ENCODE results near the gene FRMD4A.
"Not testable (repeated sequence)": the region's sequence is repeated elsewhere in the genome, so short reads cannot be mapped to it uniquely, and the experiment has no call there.

The FRMD4A gene

DNA sequence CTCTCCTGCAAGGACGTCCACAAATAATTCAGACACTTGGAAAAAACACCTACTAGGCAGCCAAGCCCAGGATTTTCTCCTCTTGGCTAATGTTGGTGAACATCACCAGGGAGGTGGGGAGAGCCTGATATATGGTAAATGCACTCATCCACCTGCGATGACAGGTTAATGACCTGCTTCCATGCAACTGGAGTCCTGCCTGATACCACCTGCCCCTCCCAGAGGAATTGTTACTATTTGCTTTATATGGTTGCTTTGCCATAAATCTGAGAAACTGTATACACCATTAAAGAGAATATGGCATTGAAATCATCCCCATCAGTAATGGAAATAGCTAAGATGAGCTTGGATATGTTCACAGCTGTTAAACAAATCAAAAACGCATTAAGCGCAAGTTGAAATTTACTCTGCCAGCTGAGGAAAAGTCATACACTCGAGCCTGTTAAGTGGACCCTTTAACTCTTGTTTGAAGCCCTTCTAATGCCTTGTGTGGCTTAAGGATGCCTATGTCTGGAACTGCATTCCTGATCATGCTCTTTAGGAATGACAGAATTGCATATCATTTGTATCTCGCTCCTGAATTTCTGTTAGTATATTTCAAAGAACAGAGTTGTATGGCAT lies 535.6 kb downstream of the FRMD4A start:
- no peak for DNase-seq (ENCODE audit: low read depth, low spot score)

DNA sequence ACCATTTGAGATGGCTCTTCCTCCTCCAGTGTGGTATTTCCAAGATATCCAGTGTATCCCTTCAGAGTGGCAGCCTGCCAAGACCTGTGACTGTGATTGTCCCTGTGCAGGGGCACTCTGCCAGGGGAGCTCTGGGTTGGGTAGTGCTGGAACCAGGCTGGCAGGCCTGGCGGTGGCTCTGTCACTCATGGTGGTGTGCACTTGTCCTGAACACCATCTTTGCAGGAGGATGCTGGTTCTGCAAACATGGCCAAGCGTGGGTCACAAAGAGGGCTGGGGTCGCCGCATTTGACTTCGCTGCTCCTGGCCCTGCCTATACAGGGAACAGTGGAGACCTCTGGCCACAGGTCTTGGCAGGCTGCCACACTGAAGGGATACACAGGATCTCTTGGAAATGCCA lies 538.7 kb downstream of the FRMD4A start:
- DNase-seq (ENCODE audit: low read depth, low spot score), result no peak

DNA sequence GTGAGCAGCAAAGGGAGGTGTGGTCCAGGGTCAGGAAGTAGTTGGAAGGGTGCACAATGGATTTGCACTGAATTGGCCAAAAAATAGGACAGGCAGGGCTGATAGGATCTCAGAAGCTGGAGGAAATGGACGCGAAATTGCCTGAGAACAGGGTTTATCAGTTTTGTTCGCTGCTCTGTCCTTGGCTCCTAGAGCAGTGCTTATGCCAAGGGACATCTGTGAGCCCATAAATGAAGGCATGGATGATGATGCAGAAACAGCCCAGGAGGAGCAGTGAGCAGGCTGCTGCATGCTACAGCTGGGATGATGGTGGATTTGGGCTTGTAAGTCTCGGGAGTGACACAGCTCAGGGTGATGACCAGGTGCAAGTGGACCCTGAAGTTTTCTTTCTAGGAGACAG lies 539.2 kb downstream of the FRMD4A start:
- DNase-seq (ENCODE audit: low read depth, low spot score), result no peak

DNA sequence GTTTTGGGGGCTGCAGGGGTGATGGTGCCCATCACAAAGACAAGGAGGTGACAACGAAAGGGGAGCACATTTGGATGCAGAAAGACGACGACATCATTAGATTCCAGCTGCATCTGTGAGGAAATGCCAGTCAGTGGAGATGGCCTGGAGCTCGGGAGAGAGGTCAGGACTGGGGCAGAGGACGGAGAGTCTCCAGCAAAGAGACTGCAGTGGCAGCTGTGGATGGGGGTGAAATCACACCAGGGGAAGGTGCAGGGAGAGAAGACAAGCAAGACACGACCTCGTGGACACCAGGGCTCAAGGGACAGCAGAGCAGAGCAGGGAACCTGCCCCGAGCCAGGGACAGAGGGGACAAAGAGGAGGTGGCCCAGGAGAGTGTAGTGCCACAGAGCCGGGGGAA lies 540.5 kb downstream of the FRMD4A start:
- DNase-seq (ENCODE audit: low read depth, low spot score), result no peak

DNA sequence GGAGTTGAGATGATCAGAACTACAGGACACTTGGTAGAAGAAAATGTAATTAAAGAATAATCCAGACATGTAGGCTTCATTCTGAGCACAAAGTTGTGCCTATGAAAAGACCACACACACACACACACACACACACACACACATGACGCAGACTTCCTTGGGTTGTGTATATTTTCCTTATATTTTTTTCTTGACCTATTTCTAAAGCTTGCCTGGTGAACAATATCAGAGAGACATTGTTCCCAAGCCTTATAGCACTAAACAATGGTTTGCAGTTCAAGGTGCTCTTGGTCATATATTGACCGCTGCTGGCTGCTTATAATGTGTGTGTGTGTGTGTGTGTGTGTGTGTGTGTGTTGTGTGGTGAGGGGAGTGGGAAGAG lies 541.3 kb downstream of the FRMD4A start:
- no peak for DNase-seq (ENCODE audit: low read depth, low spot score)

DNA sequence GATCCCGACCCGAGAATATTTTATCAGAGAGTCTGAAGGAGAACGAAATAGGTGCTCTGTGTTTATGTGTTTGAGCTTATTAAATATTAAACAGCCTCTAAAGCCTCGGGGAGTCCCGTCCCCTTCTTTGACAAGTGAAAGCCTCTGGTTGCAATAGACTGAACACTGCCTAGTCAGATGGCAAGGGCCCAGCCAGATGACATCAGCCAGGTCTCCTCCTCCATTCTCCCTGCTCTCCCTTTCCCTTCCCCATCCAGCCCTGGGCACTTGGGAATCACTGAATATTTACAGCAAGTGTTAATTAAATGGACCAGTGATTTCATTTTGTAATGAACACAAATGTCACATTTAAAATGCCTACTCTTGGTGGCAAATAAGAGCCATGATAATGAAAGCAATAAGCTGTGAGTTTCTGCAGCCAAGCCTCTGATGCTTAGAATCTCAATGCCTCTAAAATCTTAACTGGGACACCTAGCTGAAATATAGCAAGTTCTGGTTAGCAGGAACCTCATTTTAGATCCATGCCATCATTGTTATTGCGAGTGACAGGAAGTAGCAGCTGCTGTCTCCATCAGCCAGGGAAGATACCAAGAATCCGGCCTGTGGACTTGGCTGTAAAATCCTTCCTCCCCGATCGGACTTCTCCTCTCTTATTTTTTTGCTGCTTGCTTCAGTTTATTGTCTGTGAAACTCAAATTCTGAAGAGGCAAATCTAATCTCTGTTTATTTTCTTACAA lies 541.8 kb downstream of the FRMD4A start:
- DNase-seq (ENCODE audit: low read depth, low spot score), result peak; percentile 76

DNA sequence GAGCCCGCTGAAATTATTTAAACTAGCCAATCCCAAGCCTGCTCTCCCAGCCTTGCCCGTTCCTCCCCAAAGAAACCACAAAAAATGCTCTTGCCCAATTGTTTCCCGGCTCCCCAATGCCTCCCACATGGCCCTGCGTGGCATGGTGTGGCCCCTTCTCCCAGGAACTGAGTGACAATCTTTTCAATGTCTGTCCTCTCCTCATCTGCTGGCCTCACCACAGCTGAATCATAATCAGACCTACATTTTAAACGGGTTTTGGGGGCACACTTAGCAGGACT lies 542.5 kb downstream of the FRMD4A start:
- peak; percentile 36 for DNase-seq (ENCODE audit: low read depth, low spot score)

DNA sequence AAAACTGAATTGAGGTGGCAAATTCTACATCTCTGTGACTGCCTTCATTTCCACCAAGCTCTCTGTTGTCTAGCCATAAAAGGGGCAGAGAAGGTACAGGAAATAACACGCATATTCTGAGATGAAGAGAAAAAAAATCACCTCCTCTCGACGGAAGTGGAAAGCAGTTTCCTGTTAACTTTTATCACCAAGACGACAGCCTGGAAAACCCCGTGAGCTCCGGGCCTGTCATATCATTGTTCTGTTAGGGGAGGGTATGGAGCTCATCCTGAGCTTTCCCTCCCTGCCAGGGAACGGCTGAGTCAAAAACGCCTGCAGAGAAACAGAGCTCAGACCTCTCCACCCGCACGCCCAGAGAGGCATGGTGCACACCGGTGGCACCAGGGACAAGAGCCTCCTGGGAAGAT lies 543.7 kb downstream of the FRMD4A start:
- no peak for DNase-seq (ENCODE audit: low read depth, low spot score)

DNA sequence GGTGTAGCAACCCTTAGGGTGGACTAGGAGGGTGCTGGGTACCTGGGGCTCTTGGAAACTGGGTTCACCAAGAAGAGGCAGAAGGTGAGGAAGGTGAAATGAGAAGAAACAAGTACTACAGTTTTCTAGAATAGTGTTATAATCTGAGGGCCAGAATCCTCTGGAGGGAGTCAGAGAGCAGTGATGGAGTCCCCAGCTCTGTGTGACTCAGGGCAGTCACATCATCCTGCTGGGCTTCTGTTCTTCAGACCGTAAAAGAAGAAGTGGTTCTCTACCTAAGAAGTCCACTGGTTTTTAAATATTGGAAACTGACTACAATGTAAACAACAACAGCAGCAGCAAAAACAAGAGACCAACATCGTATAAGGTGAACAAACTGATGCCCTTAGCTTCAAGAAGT lies 546.7 kb downstream of the FRMD4A start:
- DNase-seq (ENCODE audit: low read depth, low spot score), result peak; percentile 51

DNA sequence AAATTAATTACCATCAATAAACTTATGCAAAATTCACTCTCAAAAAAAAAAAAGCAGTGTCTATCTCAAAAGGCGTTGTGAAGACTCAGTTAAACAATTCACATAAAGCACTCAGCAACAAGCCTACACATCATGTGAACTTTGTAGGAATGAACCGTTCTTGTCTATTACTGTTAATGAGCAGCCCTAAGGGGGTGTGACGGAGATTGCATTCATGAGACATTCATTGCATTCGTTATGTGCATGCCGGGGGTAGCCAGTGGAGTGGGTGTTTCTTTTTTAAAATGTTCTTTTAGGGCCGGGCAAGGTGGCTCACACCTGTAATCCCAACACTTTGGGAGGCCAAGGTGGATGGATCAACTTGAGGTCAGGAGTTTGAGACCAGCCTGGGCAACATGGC lies 551.0 kb downstream of the FRMD4A start:
- DNase-seq (ENCODE audit: low read depth, low spot score), result no peak

DNA sequence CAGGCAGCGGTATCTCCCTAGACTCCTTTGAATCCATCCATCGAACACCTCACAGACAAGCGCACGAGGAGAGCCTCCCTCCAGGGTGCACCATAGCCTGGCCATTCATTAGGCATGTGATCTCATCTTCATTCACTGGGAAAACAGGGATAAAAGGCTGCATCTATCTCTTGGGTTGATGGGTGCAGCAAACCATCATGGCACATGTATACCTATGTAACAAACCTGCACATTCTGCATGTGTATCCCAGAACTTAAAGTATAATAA lies 552.1 kb downstream of the FRMD4A start:
- DNase-seq (ENCODE audit: low read depth, low spot score), result not testable (repeated sequence)

DNA sequence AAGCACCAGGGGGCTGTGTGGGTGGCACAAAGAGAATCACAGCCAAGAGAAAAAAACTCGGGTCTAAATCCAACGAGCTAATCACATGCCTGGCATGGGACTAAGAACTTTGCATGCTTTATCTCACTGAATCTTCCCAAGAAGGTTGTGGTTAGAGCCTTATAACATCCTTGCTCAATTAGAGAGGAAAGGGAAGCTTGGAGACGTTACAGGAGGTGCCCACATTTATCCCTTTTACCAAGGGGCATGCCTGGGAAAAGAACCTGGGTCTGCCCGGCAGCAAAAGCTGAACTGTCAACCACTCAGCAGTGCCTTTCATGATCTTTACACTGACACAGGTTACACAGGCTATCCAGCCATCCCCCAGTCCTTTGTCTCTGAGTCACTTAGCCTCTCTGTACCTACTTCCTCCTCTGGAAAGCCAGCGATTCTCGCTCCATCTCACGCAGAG lies 553.8 kb downstream of the FRMD4A start:
- DNase-seq (ENCODE audit: low read depth, low spot score), result no peak

DNA sequence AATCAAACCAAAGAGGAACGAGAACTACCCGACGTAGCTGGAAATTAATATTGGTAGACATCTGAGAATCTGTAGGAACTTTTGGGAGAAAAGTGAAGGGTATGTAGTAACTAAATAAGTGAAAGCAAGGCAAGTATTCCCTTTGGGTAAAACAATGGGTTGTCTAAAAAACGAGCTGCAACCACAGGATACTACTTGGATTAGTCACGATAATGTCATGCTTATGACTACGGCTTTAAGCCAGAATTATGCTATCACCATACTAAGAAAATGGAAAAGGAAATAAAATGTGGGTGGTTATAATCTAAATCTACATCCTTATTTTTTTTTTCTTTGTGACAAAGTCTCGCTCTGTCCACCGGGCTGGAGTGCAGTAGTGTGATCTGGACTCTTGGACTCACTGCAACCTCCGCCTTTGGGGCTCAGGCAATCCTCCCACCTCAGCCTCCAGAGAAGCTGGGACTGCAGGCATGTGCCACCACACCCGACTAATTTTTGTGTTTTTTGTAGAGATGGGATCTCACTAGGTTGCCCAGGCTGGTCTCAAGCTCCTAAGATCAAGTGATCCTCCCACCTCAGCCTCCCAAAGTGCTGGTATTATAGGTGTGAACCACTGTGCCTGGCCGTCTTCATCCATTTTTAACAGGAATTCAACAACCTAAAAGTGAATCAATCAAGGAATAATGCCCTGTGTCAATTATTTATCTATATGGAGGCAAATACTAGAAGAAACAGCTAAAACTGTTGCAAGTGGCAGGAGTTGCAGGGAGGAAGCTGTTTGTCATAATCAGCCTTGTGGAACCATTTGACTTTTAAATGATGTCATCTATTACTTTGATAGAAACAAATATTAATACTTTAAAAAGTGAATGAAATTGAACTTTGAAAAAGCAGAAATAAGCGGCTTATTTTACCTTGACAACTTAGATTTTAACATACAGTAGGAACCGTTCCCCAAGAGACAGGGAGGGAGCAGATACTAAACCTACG lies 554.6 kb downstream of the FRMD4A start:
- peak; percentile 50 for DNase-seq (ENCODE audit: low read depth, low spot score)

DNA sequence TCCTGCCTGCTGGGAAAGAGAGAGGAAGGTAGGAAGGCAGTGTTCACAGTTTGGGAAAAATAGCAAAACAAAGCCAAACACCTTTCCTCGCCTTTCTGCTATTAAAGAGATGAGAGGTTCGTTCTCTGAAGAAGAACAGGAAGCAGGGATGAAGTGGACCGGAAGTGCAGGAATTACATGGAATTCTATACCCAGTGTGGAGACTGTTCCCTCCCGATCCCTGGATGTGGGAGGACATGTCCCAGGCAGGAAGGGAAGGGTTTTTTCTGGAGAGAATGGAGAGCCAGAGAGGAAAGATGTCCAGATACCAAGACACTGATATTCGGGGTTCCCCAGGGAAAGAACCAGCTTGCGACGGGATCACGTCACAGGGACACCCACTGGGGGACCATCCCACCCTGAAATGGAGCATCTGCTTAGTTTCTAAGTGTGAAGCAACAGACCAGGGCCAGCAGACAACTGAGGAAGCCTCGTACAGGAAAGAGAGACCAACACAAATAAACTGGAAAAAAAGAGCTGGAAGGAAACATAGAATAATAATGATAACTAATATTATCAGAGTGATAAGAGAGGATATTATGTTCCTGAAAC lies 556.3 kb downstream of the FRMD4A start:
- DNase-seq (ENCODE audit: low read depth, low spot score), result no peak

DNA sequence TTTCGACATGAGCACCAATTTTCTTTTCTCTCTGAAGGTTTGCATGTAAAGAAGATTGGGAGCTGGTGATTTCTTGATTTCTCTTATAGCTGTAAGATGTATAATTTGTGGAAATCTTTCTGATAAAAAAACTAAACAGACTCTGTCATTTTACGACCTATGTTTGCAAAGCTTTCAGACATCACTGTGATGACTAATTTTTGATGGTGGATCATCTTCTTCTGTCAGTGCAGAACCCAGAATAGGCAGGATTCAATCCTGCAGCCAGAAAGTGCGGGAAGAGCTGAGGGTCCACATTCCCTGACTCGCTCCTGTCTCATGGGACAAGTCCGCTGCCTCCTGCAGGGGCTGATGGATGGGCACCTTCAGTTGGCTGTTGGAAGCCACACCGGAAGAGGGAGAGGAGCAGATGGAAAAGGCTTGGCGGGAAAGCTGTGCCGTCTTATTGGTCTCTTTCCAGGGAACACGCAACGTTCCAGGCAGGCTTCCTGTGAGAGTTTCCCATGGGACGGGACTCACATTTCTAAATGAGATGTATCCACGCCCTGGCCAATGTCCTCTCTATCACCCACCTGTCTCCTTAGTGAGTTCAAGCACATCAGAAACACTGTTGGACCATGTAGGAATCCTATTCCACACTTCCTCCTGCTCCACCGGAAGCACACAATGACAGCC lies 557.1 kb downstream of the FRMD4A start:
- DNase-seq (ENCODE audit: low read depth, low spot score), result no peak

DNA sequence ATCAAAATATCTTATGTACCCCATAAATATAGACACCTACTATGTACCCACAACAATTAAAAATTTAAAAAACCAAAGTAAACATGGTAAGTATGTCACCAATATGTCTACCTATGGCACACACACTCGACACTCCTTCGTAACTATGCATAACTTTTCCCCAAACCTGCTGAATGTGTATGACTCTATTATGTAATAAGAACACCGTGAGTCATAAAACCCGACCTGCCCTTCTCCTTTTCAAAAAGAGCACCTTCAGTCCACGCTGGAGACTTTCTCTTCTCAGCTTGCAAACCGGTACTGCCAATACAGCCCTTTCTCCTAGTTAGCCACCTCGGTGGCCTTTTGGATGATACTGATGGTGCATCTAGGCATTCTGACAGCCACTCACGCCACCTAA lies 557.7 kb downstream of the FRMD4A start:
- no peak for DNase-seq (ENCODE audit: low read depth, low spot score)

DNA sequence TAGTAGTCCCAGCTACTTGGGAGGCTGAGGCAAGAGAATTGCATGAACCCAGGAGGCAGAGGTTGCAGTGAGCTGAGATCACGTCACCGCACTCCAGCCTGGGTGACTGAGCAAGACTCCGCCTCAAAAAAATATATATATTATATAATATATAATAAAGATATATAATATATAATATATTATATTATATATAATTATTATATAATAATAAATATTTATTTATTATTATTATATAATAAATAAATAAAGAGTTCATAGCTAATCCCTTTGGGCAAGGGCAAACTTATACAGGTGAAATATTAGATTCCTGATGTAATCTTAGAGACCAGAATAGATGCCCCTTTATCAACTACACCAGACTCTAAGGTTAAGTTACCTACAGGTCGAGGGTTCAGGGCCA lies 558.7 kb downstream of the FRMD4A start:
- no peak for DNase-seq (ENCODE audit: low read depth, low spot score)

DNA sequence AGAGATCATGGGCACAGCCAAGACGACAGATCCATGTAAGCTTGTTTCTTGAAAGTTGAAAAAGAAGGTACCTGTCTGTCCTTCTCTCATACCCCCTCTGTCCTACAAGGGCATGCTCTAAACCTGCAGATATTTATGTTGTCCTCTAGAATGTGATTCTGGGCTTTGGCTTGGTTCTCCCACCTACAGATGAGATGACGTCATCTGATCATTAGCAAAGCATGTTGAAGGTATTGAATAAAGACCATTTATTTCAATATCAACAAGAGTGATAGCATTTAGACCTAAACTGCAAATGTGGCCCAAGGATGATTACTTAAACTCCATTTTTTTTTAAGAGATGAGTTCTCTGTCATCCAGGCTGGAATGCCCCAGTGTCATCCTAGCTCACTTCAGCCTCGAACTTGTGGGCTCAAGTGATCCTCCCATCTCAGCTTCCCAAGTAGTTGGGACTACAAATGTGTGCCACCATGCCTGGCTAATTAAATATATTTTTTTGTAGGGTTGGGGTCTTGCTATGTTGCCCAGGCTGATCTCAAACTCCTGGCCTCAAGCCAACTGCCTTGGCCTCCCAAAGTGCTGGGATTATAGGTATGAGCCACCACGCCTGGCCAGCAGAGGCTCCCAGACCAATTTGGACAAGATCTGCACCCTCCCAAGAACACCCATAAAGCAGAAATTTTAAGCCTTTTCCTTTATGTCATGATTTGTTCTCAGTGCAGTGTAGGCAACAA lies 559.8 kb downstream of the FRMD4A start:
- DNase-seq (ENCODE audit: low read depth, low spot score), result no peak

DNA sequence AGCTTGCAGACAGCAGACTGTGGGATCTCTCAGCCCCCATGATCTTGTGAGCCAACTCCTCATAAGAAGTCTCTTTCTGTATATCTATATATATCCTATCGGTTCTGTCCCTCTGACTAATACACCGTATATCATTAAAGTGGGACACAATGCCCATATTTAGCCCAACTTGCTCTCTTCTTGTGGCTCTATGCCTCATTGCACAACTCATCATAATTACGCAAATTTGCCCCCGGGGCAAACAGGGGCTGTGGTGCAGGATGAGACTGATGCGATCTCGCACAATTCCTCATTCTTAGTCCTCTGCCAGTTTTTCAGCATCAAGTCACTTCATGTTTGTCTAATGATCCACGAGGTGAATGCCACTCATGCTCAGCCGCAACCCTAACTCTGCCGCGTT lies 560.8 kb downstream of the FRMD4A start:
- DNase-seq (ENCODE audit: low read depth, low spot score), result no peak

DNA sequence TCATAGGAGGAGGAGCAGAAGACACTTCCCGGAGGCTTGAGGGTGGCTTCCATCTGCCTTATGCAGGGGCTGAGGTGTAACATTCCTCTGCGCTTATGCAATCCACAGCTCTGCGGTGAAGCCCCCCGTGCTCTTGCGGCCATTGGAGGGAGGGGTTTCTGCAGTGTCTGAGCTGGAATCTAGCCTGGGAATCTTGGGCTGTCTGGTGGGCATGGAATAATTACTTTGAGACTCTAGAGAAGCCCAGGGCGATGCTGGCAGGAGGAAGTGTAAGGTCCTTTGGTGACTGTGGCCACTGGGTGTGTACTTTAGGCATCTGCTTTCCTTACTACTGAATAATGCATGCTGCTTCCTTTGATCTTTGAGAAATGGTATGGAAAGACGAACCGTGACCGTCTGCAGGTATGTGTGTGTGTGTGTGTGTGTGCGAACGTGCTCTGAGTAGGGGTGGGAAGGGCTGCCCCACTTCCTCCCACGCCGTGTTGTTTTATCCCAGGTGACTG lies 563.0 kb downstream of the FRMD4A start:
- DNase-seq (ENCODE audit: low read depth, low spot score), result no peak

DNA sequence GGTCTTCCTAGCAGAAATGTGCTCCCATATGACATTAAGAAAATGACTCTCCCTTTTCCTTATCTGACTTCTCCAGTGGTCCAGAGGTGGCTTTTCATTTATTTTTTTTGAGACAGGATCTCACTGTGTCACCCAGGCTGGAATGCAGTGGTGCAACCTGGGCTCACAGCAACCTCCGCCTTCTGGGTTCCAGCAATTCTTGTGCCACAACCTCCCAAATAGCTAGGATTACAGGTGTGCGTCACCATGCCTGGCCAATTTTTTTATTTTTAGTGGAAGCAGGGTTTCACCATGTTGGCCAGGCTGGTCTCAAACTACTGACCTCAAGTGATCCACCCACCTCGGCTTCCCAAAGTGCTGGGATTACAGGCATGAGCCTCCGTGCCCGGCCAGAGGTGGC lies 563.6 kb downstream of the FRMD4A start:
- not testable (repeated sequence) for DNase-seq (ENCODE audit: low read depth, low spot score)

Data from astrocyte of the hippocampus (primary cell).